PFSK-1 (cell line): Measurements from ENCODE around the gene ATP10D.

Experiments used
- FOXP2 ChIP-seq: optimal IDR thresholded peaks from 2 replicates; pipeline ENCODE3; 2011; ENCODE audit warnings: borderline replicate concordance, control low read depth, inconsistent platforms; ENCODE audit not compliant: insufficient read depth; ENCODE audit errors: extremely low read length, extremely low read depth
- POLR2AphosphoS5 ChIP-seq: IDR thresholded peaks from 2 replicates; pipeline ENCODE4 v1.6.1; 2012; ENCODE audit warnings: low read depth, mild to moderate bottlenecking, control low read depth, low read length, moderate library complexity
- SIN3A ChIP-seq: IDR thresholded peaks from 2 replicates; pipeline ENCODE4 v1.6.1; 2012; ENCODE audit warnings: mild to moderate bottlenecking, low read length, moderate library complexity, borderline replicate concordance; ENCODE audit not compliant: insufficient read depth
- TAF1 ChIP-seq: IDR thresholded peaks from 2 replicates; pipeline ENCODE4 v1.6.1; 2012; ENCODE audit warnings: low read length, control low read depth, borderline replicate concordance; ENCODE audit not compliant: insufficient read depth
- TF ChIP-seq, protein P1 (sequence below), 2 experiments: IDR thresholded peaks; 2 replicates each; pipeline versions ENCODE4 v1.6.1 to v1.8.0; 2011 to 2012; ENCODE audit warnings: low read depth in 2 of 2, low read length in 2 of 2, control low read depth in 1 of 2, inconsistent platforms in 1 of 2, mild to moderate bottlenecking in 1 of 2, moderate library complexity in 1 of 2; ENCODE audit not compliant: insufficient read depth in 1 of 2

Gene ATP10D

DNA sequence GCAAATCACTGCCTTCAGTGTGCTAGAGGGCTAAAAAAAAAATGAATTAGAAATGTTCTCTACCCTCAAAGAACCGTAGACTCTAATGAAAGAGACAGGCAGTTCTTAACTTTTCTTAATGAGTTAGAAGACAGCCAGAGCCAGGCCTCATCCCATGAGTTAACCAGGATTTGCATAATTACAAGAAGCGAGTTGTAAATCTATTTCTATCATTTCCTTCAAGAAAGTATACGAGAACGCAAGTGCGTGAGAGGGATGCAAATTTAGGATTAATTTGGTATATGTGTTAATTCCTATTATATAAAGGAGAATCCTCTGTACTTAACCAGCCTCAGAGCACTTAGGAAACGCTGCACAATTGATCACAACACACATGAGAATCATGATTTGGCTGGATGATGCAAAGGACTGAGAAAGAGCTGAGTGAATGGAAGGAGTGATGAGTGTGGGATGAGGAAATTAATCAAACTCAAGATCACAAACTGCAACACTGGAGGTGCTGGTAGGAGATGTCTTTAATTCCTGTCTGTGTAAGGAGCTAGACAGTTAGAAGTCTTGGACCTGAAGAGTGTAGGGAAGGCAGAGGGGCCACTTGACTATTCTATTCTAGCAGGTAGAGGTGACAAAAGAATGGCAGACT, 157.2 kb downstream of the ATP10D start:
- TF ChIP-seq FOXP2 (no peak), SIN3A (no peak), TAF1 (no peak), POLR2AphosphoS5 (no peak)
- TF ChIP-seq, protein P1, sequence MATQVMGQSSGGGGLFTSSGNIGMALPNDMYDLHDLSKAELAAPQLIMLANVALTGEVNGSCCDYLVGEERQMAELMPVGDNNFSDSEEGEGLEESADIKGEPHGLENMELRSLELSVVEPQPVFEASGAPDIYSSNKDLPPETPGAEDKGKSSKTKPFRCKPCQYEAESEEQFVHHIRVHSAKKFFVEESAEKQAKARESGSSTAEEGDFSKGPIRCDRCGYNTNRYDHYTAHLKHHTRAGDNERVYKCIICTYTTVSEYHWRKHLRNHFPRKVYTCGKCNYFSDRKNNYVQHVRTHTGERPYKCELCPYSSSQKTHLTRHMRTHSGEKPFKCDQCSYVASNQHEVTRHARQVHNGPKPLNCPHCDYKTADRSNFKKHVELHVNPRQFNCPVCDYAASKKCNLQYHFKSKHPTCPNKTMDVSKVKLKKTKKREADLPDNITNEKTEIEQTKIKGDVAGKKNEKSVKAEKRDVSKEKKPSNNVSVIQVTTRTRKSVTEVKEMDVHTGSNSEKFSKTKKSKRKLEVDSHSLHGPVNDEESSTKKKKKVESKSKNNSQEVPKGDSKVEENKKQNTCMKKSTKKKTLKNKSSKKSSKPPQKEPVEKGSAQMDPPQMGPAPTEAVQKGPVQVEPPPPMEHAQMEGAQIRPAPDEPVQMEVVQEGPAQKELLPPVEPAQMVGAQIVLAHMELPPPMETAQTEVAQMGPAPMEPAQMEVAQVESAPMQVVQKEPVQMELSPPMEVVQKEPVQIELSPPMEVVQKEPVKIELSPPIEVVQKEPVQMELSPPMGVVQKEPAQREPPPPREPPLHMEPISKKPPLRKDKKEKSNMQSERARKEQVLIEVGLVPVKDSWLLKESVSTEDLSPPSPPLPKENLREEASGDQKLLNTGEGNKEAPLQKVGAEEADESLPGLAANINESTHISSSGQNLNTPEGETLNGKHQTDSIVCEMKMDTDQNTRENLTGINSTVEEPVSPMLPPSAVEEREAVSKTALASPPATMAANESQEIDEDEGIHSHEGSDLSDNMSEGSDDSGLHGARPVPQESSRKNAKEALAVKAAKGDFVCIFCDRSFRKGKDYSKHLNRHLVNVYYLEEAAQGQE (IDR thresholded peaks at IDR 0.05; ENCODE audit: insufficient read depth in 1 of 2, low read depth in 2 of 2, low read length in 2 of 2): no peak
